HG02840 (cell line): ENCODE results near the gene PAX6.

Source experiments
- ATAC-seq: cut with Tn5 transposase; IDR thresholded peaks from one replicate; pipeline ENCODE4 v1.9.1; 2021; ENCODE audit warnings: mild to moderate bottlenecking, moderate library complexity, moderate number of reproducible peaks; ENCODE audit not compliant: unreplicated experiment, low FRiP score

PAX6 gene

GRCh38 chr11:31810779-31811647 lies at the start of gene PAX6:
PAX6 (minus strand) TSS chr11:31811322; CDS start chr11:31806411, 4,911 bp downstream.
- peak; percentile 53 for ATAC-seq

- ATAC-seq = no peak
These were observed 49.3 kb upstream of the PAX6 start for GRCh38 chr11:31860391-31860790.

- no peak for ATAC-seq
These were observed 45.1 kb upstream of the PAX6 start for GRCh38 chr11:31856248-31856647.

GRCh38 chr11:31855466-31855865 lies 44.3 kb upstream of the PAX6 start:
- no peak for ATAC-seq

GRCh38 chr11:31850365-31850764 lies 39.2 kb upstream of the PAX6 start:
- ATAC-seq = no peak

GRCh38 chr11:31847761-31848160 lies 36.6 kb upstream of the PAX6 start:
- ATAC-seq = no peak

GRCh38 chr11:31845331-31845730 lies 34.2 kb upstream of the PAX6 start:
- ATAC-seq = no peak

- ATAC-seq = no peak
These were observed 33.2 kb upstream of the PAX6 start for GRCh38 chr11:31844351-31844750.

- no peak for ATAC-seq
These were observed 30.3 kb upstream of the PAX6 start for GRCh38 chr11:31841435-31841834.

- ATAC-seq = no peak
These were observed 23.1 kb upstream of the PAX6 start for GRCh38 chr11:31834237-31834636.

- no peak for ATAC-seq
These were observed 19.3 kb upstream of the PAX6 start for GRCh38 chr11:31830406-31830805.

GRCh38 chr11:31828217-31828616 lies 17.1 kb upstream of the PAX6 start:
- ATAC-seq = no peak

- ATAC-seq = no peak
These were observed 16.5 kb upstream of the PAX6 start for GRCh38 chr11:31827455-31828206.

GRCh38 chr11:31826536-31827438 lies 15.7 kb upstream of the PAX6 start:
- no peak for ATAC-seq

GRCh38 chr11:31825838-31826484 lies 14.8 kb upstream of the PAX6 start:
- no peak for ATAC-seq

GRCh38 chr11:31824879-31825837 lies 14.0 kb upstream of the PAX6 start:
- no peak for ATAC-seq

GRCh38 chr11:31824332-31824878 lies 13.3 kb upstream of the PAX6 start:
- no peak for ATAC-seq

GRCh38 chr11:31823644-31824331 lies 12.7 kb upstream of the PAX6 start:
- no peak for ATAC-seq
